Keratinocyte (primary cell): Measurements from ENCODE around the gene LIN7B. TPM values are rescaled to one million over a fixed set of nuclear protein-coding genes. Genes with fewer than 3 reads are reported as not detected.

Experiments used
- DNase-seq: peaks from one replicate; pipeline ENCODE4 v3.0.0-alpha.2; 2011; ENCODE audit warnings: low read depth, missing footprints, low spot score
- FAIRE-seq: peaks from 2 replicates; lab custom pipeline; 2011; peaks lifted over from hg19 to GRCh38; lab: Jason Lieb, UNC
- H2AFZ ChIP-seq: 2 replicates; pipeline ENCODE4 v1.6.0; 2012; ENCODE audit warnings: low read length, control low read depth, inconsistent platforms; ENCODE audit not compliant: control insufficient read depth
- H3K27ac ChIP-seq: 2 replicates; pipeline ENCODE4 v1.5.1; 2011; ENCODE audit warnings: low read length; ENCODE audit not compliant: control insufficient read depth, insufficient read depth
- H3K27me3 ChIP-seq: 3 replicates; pipeline ENCODE4 v1.6.0; 2011; ENCODE audit warnings: low read length; ENCODE audit not compliant: control insufficient read depth, insufficient read depth; ENCODE audit errors: extremely low read depth
- H3K36me3 ChIP-seq, 2 experiments: 2 replicates in 1 of 2; 3 replicates in 1 of 2; pipeline ENCODE4 v1.5.1; 2011; ENCODE audit warnings: low read length in 2 of 2, mild to moderate bottlenecking in 1 of 2; ENCODE audit not compliant: control insufficient read depth in 2 of 2, insufficient read depth in 2 of 2; ENCODE audit errors: extremely low read depth in 1 of 2
- H3K4me1 ChIP-seq: 3 replicates; pipeline ENCODE4 v1.5.1; 2011; ENCODE audit warnings: low read length; ENCODE audit not compliant: control insufficient read depth, insufficient read depth; ENCODE audit errors: extremely low read depth
- H3K4me2 ChIP-seq: 3 replicates; pipeline ENCODE4 v1.6.0; 2011; ENCODE audit warnings: low read depth, low read length; ENCODE audit not compliant: control insufficient read depth, insufficient read depth; ENCODE audit errors: extremely low read depth
- H3K4me3 ChIP-seq, 3 experiments: fragments of 200-600 bp in 1 of 3; sonication (generic) in 1 of 3; 2 replicates in 2 of 3; 3 replicates in 1 of 3; pipeline ENCODE4 v1.5.1; 2011 to 2016; ENCODE audit warnings: low read length in 3 of 3, mild to moderate bottlenecking in 3 of 3, control low read depth in 2 of 3, inconsistent platforms in 1 of 3, low read depth in 1 of 3, mixed read lengths in 1 of 3, mixed run types in 1 of 3, moderate library complexity in 1 of 3; ENCODE audit not compliant: control insufficient read depth in 2 of 3, insufficient read depth in 2 of 3; ENCODE audit errors: extremely low read depth in 1 of 3
- H3K79me2 ChIP-seq: 2 replicates; pipeline ENCODE4 v1.6.0; 2012; ENCODE audit warnings: low read length; ENCODE audit not compliant: control insufficient read depth, insufficient read depth
- H3K9ac ChIP-seq: 3 replicates; pipeline ENCODE4 v1.6.0; 2011; ENCODE audit warnings: low read length; ENCODE audit not compliant: control insufficient read depth, insufficient read depth; ENCODE audit errors: extremely low read depth
- H3K9me1 ChIP-seq: 3 replicates; pipeline ENCODE4 v1.6.0; 2011; ENCODE audit warnings: low read length; ENCODE audit not compliant: control insufficient read depth, insufficient read depth; ENCODE audit errors: extremely low read depth
- H3K9me3 ChIP-seq: 2 replicates; pipeline ENCODE4 v1.5.1; 2012; ENCODE audit warnings: low read depth, low read length; ENCODE audit not compliant: control insufficient read depth
- H4K20me1 ChIP-seq: 3 replicates; pipeline ENCODE4 v1.6.0; 2011; ENCODE audit warnings: low read length; ENCODE audit not compliant: control insufficient read depth, insufficient read depth; ENCODE audit errors: extremely low read depth
- CTCF ChIP-seq, 3 experiments: IDR thresholded peaks in 1 of 3; conservative IDR thresholded peaks in 1 of 3; optimal IDR thresholded peaks in 1 of 3; 2 replicates in 2 of 3; 3 replicates in 1 of 3; pipeline versions ENCODE3 to v1.5.1; 2011; ENCODE audit warnings: low read length in 3 of 3, mild to moderate bottlenecking in 3 of 3, moderate library complexity in 2 of 3, control low read depth in 1 of 3, inconsistent platforms in 1 of 3; ENCODE audit not compliant: insufficient read depth in 2 of 3; ENCODE audit errors: extremely low read depth in 1 of 3
- EZH2 ChIP-seq: IDR thresholded peaks from one replicate; pipeline ENCODE4 v1.6.1; 2012; ENCODE audit warnings: inconsistent platforms, mild to moderate bottlenecking, low read length, moderate library complexity
- dilution Hi-C: fragments of 300-500 bp; cut with MboI; formaldehyde crosslinking; loops from one replicate; pipeline ENCODE4 v1.7.0; 2020; ENCODE audit warnings: low sequenced_read_pairs; ENCODE audit not compliant: extremely low pct_ligation_motif_present
- polyA plus RNA-seq, 5 experiments: library from polyadenylated mRNA; depleted of rRNA in 3 of 5; stranded (reverse) in 3 of 5; stranded (forward) in 1 of 5; unstranded in 1 of 5; fragments of >200 nt; gene quantifications; 1 replicate in 1 of 5; 2 replicates in 3 of 5; 3 replicates in 1 of 5; pipeline versions ENCODE4 v1.2.1 to v1.2.3, GENCODE V29; 2011 to 2012; ENCODE audit warnings: missing spikeins in 2 of 5, low read depth in 1 of 5, low replicate concordance in 1 of 5

LIN7B gene
- polyA plus RNA-seq, 1 donor (not counting 4 experiments of a cell fraction or from before 2014, with no cell fraction given) = 1.6 TPM

DNA sequence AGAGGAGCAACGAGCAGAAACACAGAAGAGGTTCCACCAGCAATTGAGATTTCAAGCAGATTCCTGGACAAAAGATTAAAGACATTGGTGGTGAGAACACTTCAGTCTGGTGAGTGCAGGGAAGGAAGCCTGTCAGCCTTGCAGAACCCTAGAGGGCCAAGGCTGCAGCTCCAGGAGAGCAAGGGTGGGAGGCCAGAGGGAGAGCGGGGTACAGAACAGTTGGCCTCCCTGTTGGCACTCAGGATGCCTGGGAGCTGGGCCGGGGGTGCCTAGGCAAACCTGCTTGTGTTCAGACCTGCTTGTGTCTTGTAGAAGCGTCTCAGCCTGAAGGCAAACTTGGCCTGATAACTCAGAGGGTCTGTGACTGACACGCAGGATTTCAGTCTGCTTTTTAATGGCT lies 5.1 kb upstream of the LIN7B start:
- peaks cover 6% of the 10 kb centered on the region for H3K79me2 ChIP-seq
- H3K9me3 ChIP-seq = no peaks in the 10 kb centered on the region
- no peaks in the 10 kb centered on the region for H3K27me3 ChIP-seq
- FAIRE-seq = no peak
- H3K27ac ChIP-seq = no peak overlapping the region
- peaks cover 18% of the 10 kb centered on the region for H4K20me1 ChIP-seq
- dilution Hi-C loops = no loop called here
- DNase-seq = no peak
- H3K4me3 ChIP-seq = no peak overlapping the region
- H3K36me3 ChIP-seq = peaks cover 28 to 36% of the 10 kb centered on the region in 2 experiments
- no peaks in the 10 kb centered on the region for H3K9me1 ChIP-seq
- H3K9ac ChIP-seq = no peak overlapping the region
- no peak overlapping the region for H2AFZ ChIP-seq
- H3K4me2 ChIP-seq = no peak overlapping the region
- peaks cover 7% of the 10 kb centered on the region for H3K4me1 ChIP-seq
- TF ChIP-seq EZH2 (no peak), CTCF (optimal IDR thresholded peaks at IDR 0.05 in 1 of 3, IDR thresholded peaks at IDR 0.05 in 1 of 3, conservative IDR thresholded peaks at IDR 0.05 in 1 of 3; ENCODE audit: extremely low read depth in 1 of 3, insufficient read depth in 2 of 3, low read length in 3 of 3) (no peak)

DNA sequence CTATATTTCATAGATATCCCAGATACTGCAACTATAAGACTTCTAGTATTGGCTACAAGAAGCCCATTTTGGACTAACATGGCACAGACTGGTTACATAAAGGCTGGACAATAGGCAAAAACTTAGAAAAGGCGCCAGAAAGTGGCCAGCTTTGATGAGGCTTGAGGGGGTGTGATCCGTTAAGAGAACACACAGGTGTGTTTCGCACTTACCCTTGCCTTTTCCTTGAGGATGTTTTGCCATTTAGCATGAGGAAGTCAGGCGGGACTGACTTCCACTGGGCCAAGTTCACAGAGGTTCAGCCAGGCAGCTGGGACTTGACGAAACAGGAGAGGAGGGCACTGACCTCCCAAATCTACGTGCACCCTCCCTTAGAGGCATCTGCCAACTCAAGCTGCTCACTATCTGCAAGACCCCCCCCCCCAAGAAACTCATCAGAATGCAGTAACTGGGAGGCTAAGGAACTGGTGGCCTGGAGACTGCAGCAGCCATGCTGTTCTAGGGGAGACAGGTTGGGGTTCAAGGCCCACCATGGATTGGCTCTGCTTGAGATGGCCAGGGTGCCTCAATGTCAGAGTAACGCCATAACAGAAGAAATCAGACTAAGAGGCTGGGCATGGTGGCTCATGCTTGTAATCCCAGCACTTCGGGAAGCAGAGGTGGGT lies 4.5 kb upstream of the LIN7B start:
- no peak overlapping the region for H3K4me3 ChIP-seq
- no peak for FAIRE-seq
- no peak for TF ChIP-seq EZH2
- no peak for TF ChIP-seq CTCF (optimal IDR thresholded peaks at IDR 0.05 in 1 of 3, IDR thresholded peaks at IDR 0.05 in 1 of 3, conservative IDR thresholded peaks at IDR 0.05 in 1 of 3; ENCODE audit: extremely low read depth in 1 of 3, insufficient read depth in 2 of 3, low read length in 3 of 3)

More for the DNA sequence above, 4.5 kb upstream of the LIN7B start:
- dilution Hi-C loops = no loop called here
- Histone ChIP-seq H3K9me3 (no peaks in the 10 kb centered on the region), H4K20me1 (peaks cover 18% of the 10 kb centered on the region), H3K27ac (no peak overlapping the region), H3K9ac (no peak overlapping the region), H3K27me3 (no peaks in the 10 kb centered on the region), H3K4me1 (peaks cover 7% of the 10 kb centered on the region), H3K9me1 (no peaks in the 10 kb centered on the region), H2AFZ (no peak overlapping the region), H3K36me3 (peaks cover 23 to 36% of the 10 kb centered on the region in 2 experiments), H3K79me2 (peaks cover 6% of the 10 kb centered on the region), H3K4me2 (no peak overlapping the region)
- no peak for DNase-seq
